K562 (cell line): ENCODE measurements around the gene BST1. TPM values are rescaled to one million over a fixed set of nuclear protein-coding genes. Genes with fewer than 3 reads are reported as not detected.

ENCODE experiments used
- AFF1 ChIP-seq, 2 experiments: fragments of 450-650 bp; IDR thresholded peaks; 2 replicates each; pipeline ENCODE4 v1.6.1; 2018; ENCODE audit warnings: mild to moderate bottlenecking in 2 of 2, low read depth in 1 of 2; ENCODE audit not compliant: partially characterized antibody in 2 of 2
- EP300 ChIP-seq: IDR thresholded peaks from 2 replicates; pipeline ENCODE4 v1.6.1; 2012; ENCODE audit warnings: low read length, improper control_type of control experiment
- GATA2 ChIP-seq: sonication (generic); formaldehyde crosslinking; IDR thresholded peaks from 2 replicates; pipeline ENCODE4 v1.4.0; 2020; ENCODE audit warnings: mild to moderate bottlenecking, missing genetic modification reagents
- HMGN3 ChIP-seq: IDR thresholded peaks from 2 replicates; pipeline ENCODE4 v1.6.1; 2011; ENCODE audit warnings: borderline replicate concordance, low read depth, mild to moderate bottlenecking, mixed read lengths, low read length; ENCODE audit not compliant: insufficient read length; ENCODE audit errors: extremely low read depth
- NFYB ChIP-seq: IDR thresholded peaks from 2 replicates; pipeline ENCODE4 v1.6.1; 2011; ENCODE audit warnings: mild to moderate bottlenecking, moderate library complexity; ENCODE audit not compliant: insufficient read length; ENCODE audit errors: extremely low read depth
- TAL1 ChIP-seq: fragments of 450-650 bp; IDR thresholded peaks from 2 replicates; pipeline ENCODE4 v1.6.1; 2016; ENCODE audit warnings: mild to moderate bottlenecking
- TCF7L2 ChIP-seq: fragments of 150-350 bp; IDR thresholded peaks from 2 replicates; pipeline ENCODE4 v1.6.1; 2016; ENCODE audit warnings: low read depth, mild to moderate bottlenecking, low read length, moderate library complexity
- ZMIZ1 ChIP-seq, 2 experiments: fragments of 150-350 bp in 1 of 2; IDR thresholded peaks; 2 replicates each; pipeline ENCODE4 v1.6.1; 2012 to 2016; ENCODE audit warnings: low read depth in 2 of 2, low read length in 2 of 2, mild to moderate bottlenecking in 1 of 2, moderate library complexity in 1 of 2
- ZNF311 ChIP-seq: fragments of 250-450 bp; sonication (Bioruptor Pico); IDR thresholded peaks from 2 replicates; pipeline ENCODE4 v1.4.0; 2020; ENCODE audit warnings: mild to moderate bottlenecking, moderate library complexity
- polyA plus RNA-seq, 8 experiments: library from polyadenylated mRNA; depleted of rRNA in 4 of 8; stranded (reverse) in 5 of 8; unstranded in 3 of 8; fragments of >200 nt; fragmentation: Nextera tagmentation in 2 of 8; fragmentation: Illumina TruSeq in 1 of 8; extraction: Ambion mirVana in 2 of 8; extraction: Trizol in 1 of 8; gene quantifications; 2 replicates each; pipeline versions ENCODE4 v1.2.1 to v1.2.3, GENCODE V29; 2011 to 2014; ENCODE audit warnings: inconsistent platforms in 1 of 8, missing spikeins in 1 of 8
- total RNA-seq, 7 experiments: library from RNA; depleted of rRNA in 6 of 7; stranded (reverse); fragments of >200 nt in 6 of 7; fragmentation: Illumina TruSeq in 2 of 7; extraction: Trizol in 2 of 7; gene quantifications; 2 replicates each; pipeline versions ENCODE4 v1.2.1 to v1.2.3, GENCODE V29; 2011 to 2021; ENCODE audit warnings: low replicate concordance in 1 of 7

The BST1 gene
- total and polyA plus RNA-seq, 9 of the 15 experiments (the other 6 are each of a cell fraction or from before 2014, with no cell fraction given): 0.04 to 0.38 (median 0.07) TPM; not detected in 6

GRCh38 chr4:15653864-15654592 lies 48.8 kb upstream of the BST1 start (continued):
- TF ChIP-seq TCF7L2 (no peak), AFF1 (IDR thresholded peaks at IDR 0.05; ENCODE audit: low read depth in 1 of 2, partially characterized antibody in 2 of 2) (no peak), EP300 (0 out of 2 replicates have a peak, but pooled peaks have one; percentile 19), GATA2 (CRISPR knock-in tag) (peak; percentile 72), TAL1 (no peak), HMGN3 (no peak), ZNF311 (CRISPR knock-in tag) (no peak), ZMIZ1 (IDR thresholded peaks at IDR 0.05; ENCODE audit: low read depth in 2 of 2, low read length in 2 of 2) (0 out of 4 replicates have a peak, but pooled peaks of 1 of the 2 experiments have one; percentile 33), NFYB (peak; percentile 42)
